Stomach (tissue), 4 donors: ENCODE results near the gene NR2F1-AS1.

Source experiments
- CTCF ChIP-seq, 7 experiments: fragments of 450-650 bp in 4 of 7; fragments of 200-600 bp in 3 of 7; sonication (generic) in 3 of 7; IDR thresholded peaks; one replicate each; pipeline ENCODE4 v1.5.1; 2016 to 2019; ENCODE audit warnings: antibody characterized with exemption in 7 of 7, control low read depth in 2 of 7, mild to moderate bottlenecking in 1 of 7
- POLR2A ChIP-seq, 4 donors: fragments of 450-650 bp; IDR thresholded peaks; one replicate each; pipeline ENCODE4 v1.6.1; 2016; ENCODE audit warnings: antibody characterized with exemption in 4 of 4, control low read depth in 2 of 4, mild to moderate bottlenecking in 1 of 4, moderate library complexity in 1 of 4

- TF ChIP-seq CTCF (IDR thresholded peaks at IDR 0.05) (no peak), POLR2A (IDR thresholded peaks at IDR 0.05) (no peak)
Observed at GRCh38 chr5:93572101-93572607, 8.9 kb downstream of the NR2F1-AS1 start.
